Naive thymus-derived CD4-positive, alpha-beta T cell (primary cell): ENCODE results near the gene FARP1. TPM values are rescaled to one million over a fixed set of nuclear protein-coding genes. Genes with fewer than 3 reads are reported as not detected.
A peak's percentile ranks its signal among the peaks of the same experiment; 100 is the strongest.

ENCODE experiments used
- ATAC-seq: fragments of 150-1000 bp; cut with Tn5 transposase; 2 replicates; pipeline ENCODE4 v1.10.0; 2021; ENCODE audit warnings: mild to moderate bottlenecking, moderate library complexity
- CTCF ChIA-PET: fragments of 350-600 bp; sonication (Branson Sonifier 250); formaldehyde crosslinking; loops from one replicate; lab custom pipeline; 2021; ENCODE audit warnings: antibody characterized with exemption; lab: Charles Lee
- POLR2A ChIA-PET: fragments of 350-600 bp; sonication (Branson Sonifier 250); formaldehyde crosslinking; loops from one replicate; lab custom pipeline; 2021; ENCODE audit warnings: antibody characterized with exemption, inconsistent platforms; lab: Charles Lee
- DNase-seq, 9 donors: peaks; one replicate each; pipeline versions ENCODE4 v3.0.0 to v3.0.0-alpha.2; 2020 to 2022; ENCODE audit warnings: mixed read lengths in 1 of 9
- H3K27ac ChIP-seq: one replicate; pipeline ENCODE4 v1.7.0; 2013; ENCODE audit warnings: mild to moderate bottlenecking, low read depth, low read length, moderate library complexity
- H3K27me3 ChIP-seq, 2 donors: one replicate each; pipeline ENCODE4 v1.7.0; 2013; ENCODE audit warnings: low read length in 2 of 2, mild to moderate bottlenecking in 2 of 2, moderate library complexity in 2 of 2; ENCODE audit not compliant: control insufficient read depth in 2 of 2, insufficient read depth in 2 of 2
- H3K36me3 ChIP-seq, 3 experiments: 1 replicate in 2 of 3; 2 replicates in 1 of 3; pipeline ENCODE4 v1.7.0; 2013; ENCODE audit warnings: low read length in 3 of 3, mild to moderate bottlenecking in 3 of 3, moderate library complexity in 1 of 3; ENCODE audit not compliant: insufficient read depth in 3 of 3, control insufficient read depth in 2 of 3
- H3K4me1 ChIP-seq, 2 donors: one replicate each; pipeline ENCODE4 v1.7.0; 2013; ENCODE audit warnings: low read length in 2 of 2, mild to moderate bottlenecking in 2 of 2, moderate library complexity in 1 of 2; ENCODE audit not compliant: control insufficient read depth in 2 of 2, insufficient read depth in 2 of 2
- H3K4me3 ChIP-seq: 2 replicates; pipeline ENCODE4 v1.7.0; 2013; ENCODE audit warnings: mild to moderate bottlenecking, low read length
- H3K9me3 ChIP-seq, 3 experiments: 1 replicate in 2 of 3; 2 replicates in 1 of 3; pipeline ENCODE4 v1.7.0; 2013; ENCODE audit warnings: low read length in 3 of 3; ENCODE audit not compliant: control insufficient read depth in 2 of 3
- H3K27ac Mint-ChIP-seq, 9 donors: one replicate each; pipeline ENCODE4 v1.8.0; 2020 to 2022; ENCODE audit warnings: mixed read lengths in 9 of 9, mild to moderate bottlenecking in 8 of 9, moderate library complexity in 5 of 9, inconsistent platforms in 2 of 9
- H3K27me3 Mint-ChIP-seq, 5 donors: one replicate each; pipeline ENCODE4 v1.8.0; 2021 to 2022; ENCODE audit warnings: mixed read lengths in 5 of 5, mild to moderate bottlenecking in 1 of 5
- H3K36me3 Mint-ChIP-seq, 5 donors: one replicate each; pipeline ENCODE4 v1.8.0; 2020 to 2022; ENCODE audit warnings: mixed read lengths in 5 of 5, mild to moderate bottlenecking in 3 of 5, inconsistent platforms in 1 of 5
- H3K4me1 Mint-ChIP-seq, 7 donors: one replicate each; pipeline ENCODE4 v1.8.0; 2020 to 2022; ENCODE audit warnings: mixed read lengths in 7 of 7, mild to moderate bottlenecking in 3 of 7, inconsistent platforms in 1 of 7
- H3K4me3 Mint-ChIP-seq, 10 donors: one replicate each; pipeline ENCODE4 v1.8.0; 2020 to 2022; ENCODE audit warnings: mild to moderate bottlenecking in 10 of 10, mixed read lengths in 10 of 10, moderate library complexity in 6 of 10, inconsistent platforms in 2 of 10
- H3K9me3 Mint-ChIP-seq, 11 donors: one replicate each; pipeline ENCODE4 v1.8.0; 2020 to 2022; ENCODE audit warnings: mixed read lengths in 11 of 11, mild to moderate bottlenecking in 4 of 11, inconsistent platforms in 1 of 11, moderate library complexity in 1 of 11
- intact Hi-C, 2 donors: fragments of 100-400 bp; cut with micrococcal nuclease; formaldehyde crosslinking; loops; one replicate each; pipeline ENCODE4 v1.15.1; 2023
- polyA plus RNA-seq, 2 donors: library from polyadenylated mRNA; unstranded; fragments of 300-500 nt; fragmentation: Illumina TruSeq; gene quantifications; one replicate each; pipeline ENCODE4 v1.2.3, GENCODE V29; 2021
- total RNA-seq, 6 experiments: library from RNA in 5 of 6; stranded (reverse) in 5 of 6; gene quantifications; 1 replicate in 5 of 6; 2 replicates in 1 of 6; pipeline ENCODE4 v1.2.3 and lab custom pipeline; 2021 to 2026

The FARP1 gene
- total and polyA plus RNA-seq, 7 experiments from 2014 or later = 0.19 to 1.1 (median 0.60) TPM

- H3K4me3 Mint-ChIP-seq = no peak overlapping the region
- peaks cover 0 to 9% (median 0%) of the 10 kb centered on the region in 11 donors for H3K9me3 Mint-ChIP-seq
- peaks cover 0 to 8% (median 6%) of the 10 kb centered on the region in 5 donors for H3K27me3 Mint-ChIP-seq
- ChIA-PET POLR2A (no interaction called here), CTCF (no interaction called here)
- DNase-seq (no peak), ATAC-seq (no peak)
- Histone ChIP-seq H3K9me3 (no peaks in the 10 kb centered on the region), H3K4me3 (no peak overlapping the region), H3K27me3 (no peaks in the 10 kb centered on the region), H3K27ac (no peak overlapping the region), H3K36me3 (no peaks in the 10 kb centered on the region), H3K4me1 (no peaks in the 10 kb centered on the region)
- no peak overlapping the region for H3K27ac Mint-ChIP-seq
- no peaks in the 10 kb centered on the region for H3K4me1 Mint-ChIP-seq
- intact Hi-C loops = no loop called here
- no peaks in the 10 kb centered on the region for H3K36me3 Mint-ChIP-seq
Measured at GRCh38 chr13:98110749-98111148, 32.1 kb upstream of the FARP1 start.

DNA sequence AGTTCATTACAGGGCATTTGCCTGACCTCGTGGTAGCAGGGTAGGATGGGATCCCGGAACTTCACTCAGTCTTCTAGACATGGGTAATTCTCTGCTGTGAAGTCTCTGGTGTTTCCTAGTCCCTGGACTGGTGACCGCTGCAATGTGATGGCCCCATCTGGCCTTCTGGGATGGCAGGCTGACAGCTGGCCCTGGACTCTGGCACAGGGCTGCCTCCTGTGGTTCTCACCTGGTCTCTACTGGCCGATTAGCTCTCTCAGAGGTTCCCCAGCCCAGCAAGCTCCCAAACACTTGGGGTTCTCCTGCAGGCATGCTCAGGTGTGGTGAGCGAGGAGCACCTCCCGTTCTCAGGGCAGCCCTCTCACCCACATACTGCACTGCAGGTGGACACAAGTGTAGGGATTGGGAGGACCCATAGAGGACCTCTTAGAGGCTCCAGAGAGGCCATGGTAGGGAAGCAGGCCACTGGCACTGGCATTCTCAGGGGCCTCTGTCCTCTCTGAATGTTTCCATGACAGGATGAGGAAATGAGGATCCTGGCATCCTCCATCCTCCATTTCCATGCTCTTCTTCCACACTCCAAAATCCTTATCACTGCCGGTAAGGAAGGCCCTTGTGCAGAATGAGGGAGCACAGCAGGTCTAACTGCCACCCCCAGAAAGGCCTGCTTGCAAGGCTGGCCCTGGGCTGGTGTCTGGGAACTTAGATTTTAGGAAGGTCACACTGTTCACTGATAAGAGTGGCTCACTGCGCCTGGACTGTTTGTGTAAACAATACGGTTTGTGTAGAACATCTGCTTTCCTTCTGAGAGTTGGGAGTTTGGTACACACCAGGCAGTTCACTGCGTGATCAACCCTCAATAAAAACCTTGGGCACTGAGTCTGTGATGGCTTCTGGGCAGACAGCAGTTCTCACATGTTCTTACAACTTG is 31.5 kb upstream of the FARP1 start:
- DNase-seq = no peak
- no peaks in the 10 kb centered on the region for H3K36me3 ChIP-seq
- no peaks in the 10 kb centered on the region for H3K36me3 Mint-ChIP-seq
- H3K4me3 ChIP-seq = no peak overlapping the region
- H3K27ac ChIP-seq = no peak overlapping the region
- peaks cover 0 to 8% (median 6%) of the 10 kb centered on the region in 5 donors for H3K27me3 Mint-ChIP-seq
- H3K27ac Mint-ChIP-seq = no peak overlapping the region
- no peaks in the 10 kb centered on the region for H3K9me3 ChIP-seq
- intact Hi-C loops = no loop called here
- H3K9me3 Mint-ChIP-seq = peaks cover 0 to 5% (median 0%) of the 10 kb centered on the region in 11 donors
- no peaks in the 10 kb centered on the region for H3K27me3 ChIP-seq
- CTCF ChIA-PET = no interaction called here
- H3K4me3 Mint-ChIP-seq = no peak overlapping the region
- peak; percentile 24 for ATAC-seq
- POLR2A ChIA-PET = no interaction called here
- H3K4me1 ChIP-seq = no peaks in the 10 kb centered on the region
- H3K4me1 Mint-ChIP-seq = no peaks in the 10 kb centered on the region

- Mint-ChIP-seq H3K4me1 (no peaks in the 10 kb centered on the region), H3K9me3 (peaks cover 0 to 3% (median 0%) of the 10 kb centered on the region in 11 donors), H3K4me3 (no peak overlapping the region), H3K36me3 (no peaks in the 10 kb centered on the region), H3K27ac (no peak overlapping the region), H3K27me3 (peaks cover 0 to 8% (median 6%) of the 10 kb centered on the region in 5 donors)
- H3K4me1 ChIP-seq = no peaks in the 10 kb centered on the region
- ATAC-seq (no peak), DNase-seq (no peak)
- H3K36me3 ChIP-seq = no peaks in the 10 kb centered on the region
- H3K27ac ChIP-seq = no peak overlapping the region
- no peaks in the 10 kb centered on the region for H3K9me3 ChIP-seq
- POLR2A ChIA-PET = no interaction called here
- H3K27me3 ChIP-seq = no peaks in the 10 kb centered on the region
- CTCF ChIA-PET = no interaction called here
- no peak overlapping the region for H3K4me3 ChIP-seq
- intact Hi-C loops = no loop called here
Measured at GRCh38 chr13:98112456-98112855, 30.4 kb upstream of the FARP1 start.

GRCh38 chr13:98118865-98119264 is 24.0 kb upstream of the FARP1 start:
- intact Hi-C loops = no loop called here
- peaks cover 0 to 20% (median 5%) of the 10 kb centered on the region in 11 donors for H3K9me3 Mint-ChIP-seq
- ChIA-PET POLR2A (no interaction called here), CTCF (no interaction called here)
- no peaks in the 10 kb centered on the region for H3K36me3 Mint-ChIP-seq
- no peak overlapping the region for H3K4me3 ChIP-seq
- no peaks in the 10 kb centered on the region for H3K36me3 ChIP-seq
- no peak overlapping the region for H3K4me3 Mint-ChIP-seq
- no peak for DNase-seq
- H3K9me3 ChIP-seq = peaks cover 0 to 7% (median 0%) of the 10 kb centered on the region in 3 experiments
- ATAC-seq = no peak
- no peaks in the 10 kb centered on the region for H3K27me3 ChIP-seq
- H3K4me1 ChIP-seq = no peaks in the 10 kb centered on the region
- H3K4me1 Mint-ChIP-seq = no peaks in the 10 kb centered on the region
- no peak overlapping the region for H3K27ac ChIP-seq
- no peak overlapping the region for H3K27ac Mint-ChIP-seq
- H3K27me3 Mint-ChIP-seq = peaks cover 0 to 5% (median 2%) of the 10 kb centered on the region in 5 donors

- no peak overlapping the region for H3K27ac ChIP-seq
- no peak overlapping the region for H3K4me3 Mint-ChIP-seq
- no peaks in the 10 kb centered on the region for H3K4me1 Mint-ChIP-seq
- DNase-seq (no peak), ATAC-seq (no peak)
- H3K27me3 Mint-ChIP-seq = peaks cover 0 to 25% (median 9%) of the 10 kb centered on the region in 5 donors
- peaks cover 0 to 5% (median 0%) of the 10 kb centered on the region in 5 donors for H3K36me3 Mint-ChIP-seq
- no peaks in the 10 kb centered on the region for H3K4me1 ChIP-seq
- CTCF ChIA-PET = no interaction called here
- H3K4me3 ChIP-seq = no peak overlapping the region
- peaks cover 0 to 7% (median 0%) of the 10 kb centered on the region in 3 experiments for H3K9me3 ChIP-seq
- H3K36me3 ChIP-seq = no peaks in the 10 kb centered on the region
- H3K27ac Mint-ChIP-seq = no peak overlapping the region
- intact Hi-C loops = no loop called here
- no peaks in the 10 kb centered on the region for H3K27me3 ChIP-seq
- H3K9me3 Mint-ChIP-seq = peaks cover 5 to 35% (median 14%) of the 10 kb centered on the region in 11 donors
- POLR2A ChIA-PET = no interaction called here
Measured at GRCh38 chr13:98123176-98123575, 19.7 kb upstream of the FARP1 start.

GRCh38 chr13:98129059-98129746 is 13.7 kb upstream of the FARP1 start:
- CTCF ChIA-PET = no interaction called here
- Histone ChIP-seq H3K27me3 (no peaks in the 10 kb centered on the region), H3K4me3 (no peak overlapping the region), H3K4me1 (no peaks in the 10 kb centered on the region), H3K36me3 (no peaks in the 10 kb centered on the region), H3K27ac (no peak overlapping the region), H3K9me3 (no peaks in the 10 kb centered on the region)
- Mint-ChIP-seq H3K36me3 (peaks cover 0 to 7% (median 0%) of the 10 kb centered on the region in 5 donors), H3K9me3 (peaks cover 2 to 15% (median 8%) of the 10 kb centered on the region in 11 donors), H3K27ac (no peak overlapping the region), H3K4me3 (no peak overlapping the region), H3K27me3 (peaks cover 12 to 47% (median 24%) of the 10 kb centered on the region in 5 donors), H3K4me1 (no peaks in the 10 kb centered on the region)
- intact Hi-C loops = no loop called here
- no peak for DNase-seq
- POLR2A ChIA-PET = no interaction called here
- no peak for ATAC-seq
